SK-N-SH (cell line): Measurements from ENCODE around the gene HDAC4. TPM values are rescaled to one million over a fixed set of nuclear protein-coding genes. Genes with fewer than 3 reads are reported as not detected.

Experiments
- CTCF ChIA-PET: fragments of 300-600, 350-600 bp; formaldehyde crosslinking; extraction: SDS; loops from one replicate; lab custom pipeline; 2021; lab: Yijun Ruan, JAX
- POLR2A ChIA-PET: fragments of 350-600 bp; sonication (Branson Sonifier 250); formaldehyde crosslinking; extraction: SDS; loops from one replicate; lab custom pipeline; 2020; ENCODE audit warnings: antibody characterized with exemption, inconsistent platforms; lab: Yijun Ruan, JAX
- DNase-seq: peaks from one replicate; pipeline ENCODE4 v3.0.0; 2012
- H2AFZ ChIP-seq: fragments of 200-600 bp; sonication (generic); 2 replicates; pipeline ENCODE4 v1.8.1; 2016; ENCODE audit warnings: antibody characterized with exemption, mild to moderate bottlenecking, low read depth
- H3F3A ChIP-seq: fragments of 200-600 bp; sonication (generic); replicated peaks from 2 replicates; pipeline ENCODE3; 2016; ENCODE audit warnings: antibody characterized with exemption, mild to moderate bottlenecking; ENCODE audit not compliant: insufficient read depth
- H3K27ac ChIP-seq, 2 experiments: fragments of 200-500 bp in 1 of 2; fragments of 200-600 bp in 1 of 2; sonication (Bioruptor generic) in 1 of 2; sonication (generic), shearing (Covaris generic) in 1 of 2; 2 replicates each; pipeline versions ENCODE4 v1.5.1 to v1.6.1; 2014 to 2016; ENCODE audit warnings: low read depth in 2 of 2, inconsistent platforms in 1 of 2, low read length in 1 of 2, mild to moderate bottlenecking in 1 of 2, mixed read lengths in 1 of 2
- H3K27me3 ChIP-seq: fragments of 200-600 bp; sonication (generic), shearing (Covaris generic); 2 replicates; pipeline ENCODE4 v1.6.1; 2016; ENCODE audit warnings: mixed run types; ENCODE audit not compliant: insufficient read depth
- H3K36me3 ChIP-seq, 2 experiments: fragments of 200-500 bp in 1 of 2; fragments of 200-600 bp in 1 of 2; sonication (Bioruptor generic) in 1 of 2; sonication (generic) in 1 of 2; replicated peaks in 1 of 2; 2 replicates each; pipeline versions ENCODE3 to v1.5.1; 2014 to 2016; ENCODE audit warnings: low read length in 1 of 2, mild to moderate bottlenecking in 1 of 2; ENCODE audit not compliant: insufficient read depth in 2 of 2, control insufficient read depth in 1 of 2
- H3K4me1 ChIP-seq, 2 experiments: fragments of 200-500 bp in 1 of 2; fragments of 200-600 bp in 1 of 2; sonication (Bioruptor generic) in 1 of 2; sonication (generic), shearing (Covaris generic) in 1 of 2; 2 replicates each; pipeline versions ENCODE4 v1.5.1 to v1.6.1; 2014 to 2016; ENCODE audit warnings: low read depth in 1 of 2, low read length in 1 of 2, mixed run types in 1 of 2; ENCODE audit not compliant: insufficient read depth in 2 of 2, control insufficient read depth in 1 of 2
- H3K4me2 ChIP-seq: fragments of 200-600 bp; sonication (generic), shearing (Covaris generic); 2 replicates; pipeline ENCODE4 v1.6.1; 2017; ENCODE audit warnings: mixed run types
- H3K4me3 ChIP-seq, 2 experiments: fragments of 200-500 bp in 1 of 2; fragments of 200-600 bp in 1 of 2; sonication (Bioruptor generic) in 1 of 2; sonication (generic), shearing (Covaris generic) in 1 of 2; 2 replicates each; pipeline versions ENCODE4 v1.5.1 to v1.8.1; 2014 to 2016; ENCODE audit warnings: low read depth in 2 of 2, inconsistent platforms in 1 of 2, low read length in 1 of 2, mild to moderate bottlenecking in 1 of 2, mixed read lengths in 1 of 2, moderate library complexity in 1 of 2
- H3K79me2 ChIP-seq: fragments of 200-600 bp; sonication (generic); 2 replicates; pipeline ENCODE4 v1.8.1; 2017; ENCODE audit warnings: mild to moderate bottlenecking; ENCODE audit not compliant: insufficient read depth
- H3K9ac ChIP-seq: fragments of 200-600 bp; sonication (generic); 2 replicates; pipeline ENCODE4 v1.6.1; 2017; ENCODE audit warnings: mixed run types
- H3K9me2 ChIP-seq: fragments of 200-600 bp; sonication (generic); 2 replicates; pipeline ENCODE4 v1.6.1; 2017; ENCODE audit warnings: mixed run types
- H3K9me3 ChIP-seq: fragments of 200-600 bp; sonication (generic); 2 replicates; pipeline ENCODE4 v1.6.1; 2017; ENCODE audit warnings: mixed run types, mild to moderate bottlenecking, moderate library complexity
- H4K20me1 ChIP-seq: fragments of 200-600 bp; sonication (generic); 2 replicates; pipeline ENCODE4 v1.6.1; 2017; ENCODE audit warnings: mild to moderate bottlenecking, mixed run types; ENCODE audit not compliant: insufficient read depth
- EZH2phosphoT487 ChIP-seq: fragments of 200-600 bp; sonication (generic); IDR thresholded peaks from 2 replicates; pipeline ENCODE4 v1.6.1; 2017; ENCODE audit warnings: low read depth, mixed run types, mild to moderate bottlenecking, antibody characterized with exemption, moderate library complexity, borderline replicate concordance
- FOXM1 ChIP-seq: IDR thresholded peaks from 2 replicates; pipeline ENCODE4 v1.4.0; 2012; ENCODE audit warnings: low read depth, mild to moderate bottlenecking
- IRF3 ChIP-seq: fragments of 150-350 bp; IDR thresholded peaks from 2 replicates; pipeline ENCODE4 v1.6.1; 2016; ENCODE audit warnings: mild to moderate bottlenecking, low read depth, low read length
- MXI1 ChIP-seq: IDR thresholded peaks from 2 replicates; pipeline ENCODE4 v1.6.1; 2012; ENCODE audit warnings: mild to moderate bottlenecking, low read depth, low read length, improper control_type of control experiment
- RFX5 ChIP-seq: IDR thresholded peaks from 2 replicates; pipeline ENCODE4 v1.6.1; 2012; ENCODE audit warnings: mild to moderate bottlenecking, improper control_type of control experiment, low read length
- RXRA ChIP-seq: IDR thresholded peaks from 2 replicates; pipeline ENCODE4 v1.4.0; 2012; ENCODE audit warnings: low read depth, mild to moderate bottlenecking, borderline replicate concordance
- SMC3 ChIP-seq: IDR thresholded peaks from 2 replicates; pipeline ENCODE4 v1.6.1; 2012; ENCODE audit warnings: low read depth, low read length, improper control_type of control experiment
- TEAD4 ChIP-seq: IDR thresholded peaks from 2 replicates; pipeline ENCODE4 v1.4.0; 2012; ENCODE audit warnings: mild to moderate bottlenecking, borderline replicate concordance; ENCODE audit not compliant: insufficient read depth
- ZBTB33 ChIP-seq: IDR thresholded peaks from 2 replicates; pipeline ENCODE4 v1.4.0; 2012; ENCODE audit warnings: low read depth, borderline replicate concordance
- WGBS: methylation state at CpG from one replicate; pipeline ENCODE4 v1.1.6; 2017; ENCODE audit warnings: low lambda C conversion rate; 5-methylcytosine and 5-hydroxymethylcytosine counted together
- polyA plus RNA-seq, 3 experiments: library from polyadenylated mRNA; depleted of rRNA; stranded (reverse); fragments of >200 nt; gene quantifications; 2 replicates each; pipeline ENCODE4 v1.2.3, GENCODE V29; 2012
- TF ChIP-seq, protein P1 (sequence below): IDR thresholded peaks from 2 replicates; pipeline ENCODE4 v1.6.1; 2012; ENCODE audit warnings: mild to moderate bottlenecking, low read depth, low read length, moderate library complexity

Gene HDAC4
- polyA plus RNA-seq, 1 of the 3 experiments (the other 2 are of a cell fraction) = 5.5 TPM

- Histone ChIP-seq H3K27me3 (no peaks in the 10 kb centered on the region), H2AFZ (no peak overlapping the region), H3K36me3 (peaks cover 0 to 25% of the 10 kb centered on the region in 2 experiments), H3K4me1 (peaks cover 0 to 22% of the 10 kb centered on the region in 2 experiments; a peak in 1 of 4 replicates), H3K9ac (no peak overlapping the region), H3K9me2 (no peaks in the 10 kb centered on the region), H3F3A (no peaks in the 10 kb centered on the region), H3K4me3 (no peak overlapping the region), H3K79me2 (no peaks in the 10 kb centered on the region), H4K20me1 (no peaks in the 10 kb centered on the region), H3K27ac (no peak overlapping the region; a peak in 1 of 4 replicates), H3K4me2 (no peak overlapping the region), H3K9me3 (no peaks in the 10 kb centered on the region)
- TF ChIP-seq MXI1 (no peak), TEAD4 (no peak), IRF3 (no peak), FOXM1 (no peak), SMC3 (no peak), EZH2phosphoT487 (no peak), ZBTB33 (no peak), RXRA (no peak), RFX5 (no peak)
- TF ChIP-seq, protein P1, sequence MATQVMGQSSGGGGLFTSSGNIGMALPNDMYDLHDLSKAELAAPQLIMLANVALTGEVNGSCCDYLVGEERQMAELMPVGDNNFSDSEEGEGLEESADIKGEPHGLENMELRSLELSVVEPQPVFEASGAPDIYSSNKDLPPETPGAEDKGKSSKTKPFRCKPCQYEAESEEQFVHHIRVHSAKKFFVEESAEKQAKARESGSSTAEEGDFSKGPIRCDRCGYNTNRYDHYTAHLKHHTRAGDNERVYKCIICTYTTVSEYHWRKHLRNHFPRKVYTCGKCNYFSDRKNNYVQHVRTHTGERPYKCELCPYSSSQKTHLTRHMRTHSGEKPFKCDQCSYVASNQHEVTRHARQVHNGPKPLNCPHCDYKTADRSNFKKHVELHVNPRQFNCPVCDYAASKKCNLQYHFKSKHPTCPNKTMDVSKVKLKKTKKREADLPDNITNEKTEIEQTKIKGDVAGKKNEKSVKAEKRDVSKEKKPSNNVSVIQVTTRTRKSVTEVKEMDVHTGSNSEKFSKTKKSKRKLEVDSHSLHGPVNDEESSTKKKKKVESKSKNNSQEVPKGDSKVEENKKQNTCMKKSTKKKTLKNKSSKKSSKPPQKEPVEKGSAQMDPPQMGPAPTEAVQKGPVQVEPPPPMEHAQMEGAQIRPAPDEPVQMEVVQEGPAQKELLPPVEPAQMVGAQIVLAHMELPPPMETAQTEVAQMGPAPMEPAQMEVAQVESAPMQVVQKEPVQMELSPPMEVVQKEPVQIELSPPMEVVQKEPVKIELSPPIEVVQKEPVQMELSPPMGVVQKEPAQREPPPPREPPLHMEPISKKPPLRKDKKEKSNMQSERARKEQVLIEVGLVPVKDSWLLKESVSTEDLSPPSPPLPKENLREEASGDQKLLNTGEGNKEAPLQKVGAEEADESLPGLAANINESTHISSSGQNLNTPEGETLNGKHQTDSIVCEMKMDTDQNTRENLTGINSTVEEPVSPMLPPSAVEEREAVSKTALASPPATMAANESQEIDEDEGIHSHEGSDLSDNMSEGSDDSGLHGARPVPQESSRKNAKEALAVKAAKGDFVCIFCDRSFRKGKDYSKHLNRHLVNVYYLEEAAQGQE = no peak
- WGBS = 93% methylated on average over 10 of the region's 12 CpGs
- ChIA-PET CTCF (interaction anchor here (1.1 to 5.5 kb wide), 14 partner anchors 9 to 886 kb away, joined by 3 to 101 read pairs (median 14); no protein-coding TSS in a partner anchor), POLR2A (no interaction called here)
- DNase-seq = no peak
Observed at GRCh38 chr2:239105234-239105633, 295.6 kb downstream of the HDAC4 start.
